Spleen (tissue), 7 donors: ENCODE results near the gene TRIO.

ENCODE experiments used
- CTCF ChIP-seq, 11 experiments: fragments of 200-600 bp in 7 of 11; fragments of 450-650 bp in 4 of 11; sonication (generic) in 4 of 11; IDR thresholded peaks in 8 of 11; conservative IDR thresholded peaks in 3 of 11; 1 replicate in 7 of 11; 2 replicates in 4 of 11; pipeline versions ENCODE4 v1.4.0 to v1.8.0; 2016 to 2021; ENCODE audit warnings: antibody characterized with exemption in 11 of 11, inconsistent platforms in 4 of 11, mild to moderate bottlenecking in 1 of 11
- POLR2A ChIP-seq, 3 donors: fragments of 450-650 bp; IDR thresholded peaks; one replicate each; pipeline ENCODE4 v1.5.1; 2017; ENCODE audit warnings: antibody characterized with exemption in 3 of 3, mild to moderate bottlenecking in 1 of 3
- donor health status: DM: no; HTN: no; CAD: no; lungs with moderate emphysema.
- donor health status: DM: no; HTN: no; CAD: no.
- donor health status: DM: no; HTN: no; CAD: no.

GRCh38 chr5:14503681-14504331 is 360.7 kb downstream of the TRIO start:
- TF ChIP-seq CTCF (IDR thresholded peaks at IDR 0.05 in 8 of 11, conservative IDR thresholded peaks at IDR 0.05 in 3 of 11), result no peak
- TF ChIP-seq POLR2A (IDR thresholded peaks at IDR 0.05), result no peak
